Measurements from ENCODE around the gene TPD52L1.
A peak's percentile ranks its signal among the peaks of the same experiment; 100 is the strongest.

The TPD52L1 gene

GRCh38 chr6:125189494-125189893 is 35.9 kb downstream of the TPD52L1 start:
- no peak for TF ChIP-seq CTCF (IDR thresholded peaks at IDR 0.05; ENCODE audit: insufficient read depth, low read length, poor library complexity, severe bottlenecking)

GRCh38 chr6:125190667-125191066 is 37.1 kb downstream of the TPD52L1 start:
- Histone ChIP-seq H3K4me3 (replicated peaks; ENCODE audit: low read depth, low read length) (no peak overlapping the region), H3K36me3 (ENCODE audit: control insufficient read depth, insufficient read depth, low read length) (no peaks in the 10 kb centered on the region), H3K27me3 (replicated peaks; ENCODE audit: control insufficient read depth, insufficient read depth, low read length) (no peaks in the 10 kb centered on the region)
- no peak for TF ChIP-seq CTCF (IDR thresholded peaks at IDR 0.05; ENCODE audit: insufficient read depth, low read length, poor library complexity, severe bottlenecking)
- DNase-seq (ENCODE audit: extremely low read depth, insufficient read length) = no peak

More at GRCh38 chr6:125189494-125189893, 35.9 kb downstream of the TPD52L1 start:
- Histone ChIP-seq H3K27me3 (replicated peaks; ENCODE audit: control insufficient read depth, insufficient read depth, low read length) (no peaks in the 10 kb centered on the region), H3K4me3 (replicated peaks; ENCODE audit: low read depth, low read length) (no peak overlapping the region), H3K36me3 (ENCODE audit: control insufficient read depth, insufficient read depth, low read length) (no peaks in the 10 kb centered on the region)
- no peak for DNase-seq (ENCODE audit: extremely low read depth, insufficient read length)

- TF ChIP-seq CTCF (IDR thresholded peaks at IDR 0.05; ENCODE audit: insufficient read depth, low read length, poor library complexity, severe bottlenecking) = peak; percentile 84
- no peak overlapping the region for H3K4me3 ChIP-seq (replicated peaks; ENCODE audit: low read depth, low read length)
- peak; percentile 18 for DNase-seq (ENCODE audit: extremely low read depth, insufficient read length)
These were observed 38.5 kb downstream of the TPD52L1 start for GRCh38 chr6:125191916-125192609.

GRCh38 chr6:125192610-125192930 is 39.0 kb downstream of the TPD52L1 start:
- no peak for TF ChIP-seq CTCF (IDR thresholded peaks at IDR 0.05; ENCODE audit: insufficient read depth, low read length, poor library complexity, severe bottlenecking)
- Histone ChIP-seq H3K4me3 (replicated peaks; ENCODE audit: low read depth, low read length) (no peak overlapping the region), H3K36me3 (ENCODE audit: control insufficient read depth, insufficient read depth, low read length) (no peaks in the 10 kb centered on the region), H3K27me3 (replicated peaks; ENCODE audit: control insufficient read depth, insufficient read depth, low read length) (no peaks in the 10 kb centered on the region)
- no peak for DNase-seq (ENCODE audit: extremely low read depth, insufficient read length)

More at GRCh38 chr6:125191916-125192609, 38.5 kb downstream of the TPD52L1 start:
- no peaks in the 10 kb centered on the region for H3K36me3 ChIP-seq (ENCODE audit: control insufficient read depth, insufficient read depth, low read length)
- H3K27me3 ChIP-seq (replicated peaks; ENCODE audit: control insufficient read depth, insufficient read depth, low read length) = no peaks in the 10 kb centered on the region

GRCh38 chr6:125193208-125193607 is 39.6 kb downstream of the TPD52L1 start:
- H3K36me3 ChIP-seq (ENCODE audit: control insufficient read depth, insufficient read depth, low read length) = no peaks in the 10 kb centered on the region
- no peak overlapping the region for H3K4me3 ChIP-seq (replicated peaks; ENCODE audit: low read depth, low read length)
- no peak for TF ChIP-seq CTCF (IDR thresholded peaks at IDR 0.05; ENCODE audit: insufficient read depth, low read length, poor library complexity, severe bottlenecking)
- no peaks in the 10 kb centered on the region for H3K27me3 ChIP-seq (replicated peaks; ENCODE audit: control insufficient read depth, insufficient read depth, low read length)
- no peak for DNase-seq (ENCODE audit: extremely low read depth, insufficient read length)

GRCh38 chr6:125194941-125195340 is 41.4 kb downstream of the TPD52L1 start:
- no peaks in the 10 kb centered on the region for H3K27me3 ChIP-seq (replicated peaks; ENCODE audit: control insufficient read depth, insufficient read depth, low read length)

More at GRCh38 chr6:125194941-125195340, 41.4 kb downstream of the TPD52L1 start:
- no peak for DNase-seq (ENCODE audit: extremely low read depth, insufficient read length)
- no peak for TF ChIP-seq CTCF (IDR thresholded peaks at IDR 0.05; ENCODE audit: insufficient read depth, low read length, poor library complexity, severe bottlenecking)
- H3K36me3 ChIP-seq (ENCODE audit: control insufficient read depth, insufficient read depth, low read length) = no peaks in the 10 kb centered on the region
- no peak overlapping the region for H3K4me3 ChIP-seq (replicated peaks; ENCODE audit: low read depth, low read length)

Data from GM06990 (cell line).